Activated CD4-positive, alpha-beta T cell treated with anti-CD3 and anti-CD28 coated beads, Interleukin-2, amount 50 U/mL, for 24 hours (primary cell): ENCODE results near the gene DOK3.

Source experiments
- DNase-seq, 2 donors: peaks; one replicate each; pipeline ENCODE4 v3.0.0-alpha.2; 2020; ENCODE audit warnings: low read depth in 1 of 2, low spot score in 1 of 2

Gene DOK3

GRCh38 chr5:177452688-177453638 lies 56.7 kb downstream of the DOK3 start:
- DNase-seq: no peak
